ENCODE measurements around the gene FOXK1.
"Not testable (repeated sequence)": the region's sequence is repeated elsewhere in the genome, so short reads cannot be mapped to it uniquely, and the experiment has no call there.

The FOXK1 gene

GRCh38 chr7:4667776-4668509 is 14.2 kb upstream of the FOXK1 start:
- no peak for DNase-seq

- no peak for DNase-seq
These were observed 13.6 kb upstream of the FOXK1 start for GRCh38 chr7:4668510-4668847.

GRCh38 chr7:4670791-4671190 is 11.3 kb upstream of the FOXK1 start:
- no peak for DNase-seq

GRCh38 chr7:4675771-4676367 is 6.2 kb upstream of the FOXK1 start:
- no peak for DNase-seq

GRCh38 chr7:4677518-4677917 is 4.6 kb upstream of the FOXK1 start:
- not testable (repeated sequence) for DNase-seq

- no peak for DNase-seq
These were observed 760 bp upstream of the FOXK1 start for GRCh38 chr7:4681218-4681851.

- DNase-seq = no peak
These were observed 537 bp downstream of the FOXK1 start for GRCh38 chr7:4682621-4683042.

- DNase-seq = no peak
These were observed 1.2 kb downstream of the FOXK1 start for GRCh38 chr7:4683043-4683883.

GRCh38 chr7:4683884-4684565 is 1.9 kb downstream of the FOXK1 start:
- no peak for DNase-seq

GRCh38 chr7:4684846-4685245 is 2.8 kb downstream of the FOXK1 start:
- no peak for DNase-seq

- DNase-seq = not testable (repeated sequence)
These were observed 3.6 kb downstream of the FOXK1 start for GRCh38 chr7:4685676-4686075.

GRCh38 chr7:4687956-4688355 is 5.9 kb downstream of the FOXK1 start:
- no peak for DNase-seq

GRCh38 chr7:4689151-4689550 is 7.1 kb downstream of the FOXK1 start:
- no peak for DNase-seq

GRCh38 chr7:4689668-4690067 is 7.6 kb downstream of the FOXK1 start:
- no peak for DNase-seq

GRCh38 chr7:4690953-4691856 is 9.1 kb downstream of the FOXK1 start:
- DNase-seq = no peak

GRCh38 chr7:4692055-4692454 is 10.0 kb downstream of the FOXK1 start:
- no peak for DNase-seq

- not testable (repeated sequence) for DNase-seq
These were observed 10.5 kb downstream of the FOXK1 start for GRCh38 chr7:4692622-4693021.

- DNase-seq = no peak
These were observed 11.1 kb downstream of the FOXK1 start for GRCh38 chr7:4693152-4693551.

GRCh38 chr7:4693749-4694148 is 11.7 kb downstream of the FOXK1 start:
- DNase-seq = no peak

- no peak for DNase-seq
These were observed 12.2 kb downstream of the FOXK1 start for GRCh38 chr7:4694305-4694704.

- DNase-seq = no peak
These were observed 16.7 kb downstream of the FOXK1 start for GRCh38 chr7:4698707-4699275.
